AG10803 (cell line): ENCODE data around the gene SPHK1.

Experiments
- DNase-seq: peaks from one replicate; pipeline ENCODE4 v3.0.0; 2010; ENCODE audit warnings: low read depth
- H3K4me3 ChIP-seq: 2 replicates; pipeline ENCODE4 v1.5.1; 2011; ENCODE audit warnings: mild to moderate bottlenecking, low read length, control low read depth
- CTCF ChIP-seq: conservative IDR thresholded peaks from 2 replicates; pipeline ENCODE4 v1.5.1; 2011; ENCODE audit warnings: mild to moderate bottlenecking, low read length, control low read depth, inconsistent platforms

Gene SPHK1

GRCh38 chr17:76405607-76405966 is 21.2 kb downstream of the SPHK1 start:
- no peak overlapping the region for H3K4me3 ChIP-seq
- DNase-seq = no peak
- TF ChIP-seq CTCF = no peak

- DNase-seq = no peak
- H3K4me3 ChIP-seq = no peak overlapping the region
Measured at GRCh38 chr17:76405967-76406647, 21.7 kb downstream of the SPHK1 start.

GRCh38 chr17:76407509-76407908 is 23.1 kb downstream of the SPHK1 start:
- TF ChIP-seq CTCF = no peak
- H3K4me3 ChIP-seq = no peak overlapping the region
- no peak for DNase-seq

More at GRCh38 chr17:76405967-76406647, 21.7 kb downstream of the SPHK1 start:
- no peak for TF ChIP-seq CTCF

- DNase-seq = no peak
- H3K4me3 ChIP-seq = no peak overlapping the region
- TF ChIP-seq CTCF = peak; percentile 68
Measured at GRCh38 chr17:76408037-76408849, 23.8 kb downstream of the SPHK1 start.

- H3K4me3 ChIP-seq = no peak overlapping the region
- TF ChIP-seq CTCF = no peak
- no peak for DNase-seq
Measured at GRCh38 chr17:76410328-76410965, 26.0 kb downstream of the SPHK1 start.

GRCh38 chr17:76411247-76411646 is 26.8 kb downstream of the SPHK1 start:
- no peak overlapping the region for H3K4me3 ChIP-seq
- DNase-seq = no peak
- no peak for TF ChIP-seq CTCF
